Activated T-helper 9 cell treated with anti-CD3 and anti-CD28 coated beads, Interleukin-2, amount 50 U/mL, for 16 hours (primary cell): Measurements from ENCODE around the gene NSUN4.
"Not testable (repeated sequence)": the region's sequence is repeated elsewhere in the genome, so short reads cannot be mapped to it uniquely, and the experiment has no call there.

Source experiments
- DNase-seq: peaks from one replicate; pipeline ENCODE4 v3.0.0-alpha.2; 2020; ENCODE audit warnings: low read depth

The NSUN4 gene

DNA sequence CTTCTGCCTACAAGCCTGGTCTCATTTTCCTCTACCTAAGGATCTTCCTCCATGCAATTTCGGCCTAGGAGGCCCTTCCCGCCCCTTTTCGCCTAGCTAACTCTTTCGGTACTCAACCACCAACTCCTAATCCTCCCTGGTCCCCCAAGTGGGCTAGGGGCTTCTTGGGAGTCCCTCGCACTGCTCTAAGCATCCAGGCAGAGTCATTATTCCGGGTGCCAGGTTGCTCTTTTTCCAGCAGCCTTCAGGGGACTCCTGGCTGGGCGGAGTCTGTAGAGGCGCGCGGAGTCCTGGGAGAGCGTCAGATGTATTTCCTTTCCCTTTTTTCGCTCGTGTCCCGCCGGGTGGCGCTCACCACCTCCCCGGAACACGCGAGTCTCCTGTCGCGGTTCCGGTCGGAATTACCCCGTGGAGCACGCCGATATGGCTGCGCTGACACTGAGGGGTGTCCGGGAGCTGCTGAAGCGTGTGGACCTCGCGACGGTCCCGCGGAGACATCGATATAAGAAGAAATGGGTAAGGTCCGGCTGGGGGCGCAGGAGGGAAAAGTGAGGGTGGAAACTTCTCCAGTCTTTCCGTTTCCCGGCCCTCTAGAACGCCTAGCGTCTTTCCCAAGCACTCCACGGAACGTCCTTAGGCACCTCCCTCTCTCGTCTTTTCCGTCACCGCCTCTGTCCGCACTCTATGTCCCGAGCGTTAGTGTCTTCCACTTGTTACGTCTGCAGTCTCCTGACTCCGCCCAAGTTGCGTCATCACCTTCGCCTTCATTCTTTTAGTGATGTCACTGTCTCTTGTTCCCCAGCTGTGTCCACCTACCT, at the start of gene NSUN4:
TSS of gene NSUN4 (plus strand) at position 404 of the 818 bp plus-strand sequence. CDS start at position 424, 20 bp downstream.
- DNase-seq, result peak; percentile 76

DNA sequence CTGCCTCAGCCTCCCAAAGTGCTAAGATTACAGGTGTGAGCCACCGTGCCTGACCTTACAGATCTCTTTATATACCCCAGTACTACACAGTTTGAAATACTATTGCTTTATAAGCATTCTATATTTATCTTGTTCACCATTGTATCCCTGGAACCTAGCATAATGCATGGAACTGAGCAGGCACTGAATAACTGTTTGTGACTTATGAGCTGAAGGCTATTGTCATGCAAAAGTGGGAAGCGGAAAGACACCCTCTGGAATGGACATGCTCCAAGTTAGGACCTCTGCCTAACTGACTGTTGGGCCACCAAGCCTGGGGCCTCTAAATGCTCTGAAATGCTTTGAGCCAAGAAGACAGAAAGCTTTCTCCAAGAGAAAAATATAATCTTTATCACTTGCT, 45.3 kb upstream of the NSUN4 start:
- no peak for DNase-seq

- DNase-seq, result no peak
Observed at GRCh38 chr1:46298387-46298786, 42.2 kb upstream of the NSUN4 start.

DNA sequence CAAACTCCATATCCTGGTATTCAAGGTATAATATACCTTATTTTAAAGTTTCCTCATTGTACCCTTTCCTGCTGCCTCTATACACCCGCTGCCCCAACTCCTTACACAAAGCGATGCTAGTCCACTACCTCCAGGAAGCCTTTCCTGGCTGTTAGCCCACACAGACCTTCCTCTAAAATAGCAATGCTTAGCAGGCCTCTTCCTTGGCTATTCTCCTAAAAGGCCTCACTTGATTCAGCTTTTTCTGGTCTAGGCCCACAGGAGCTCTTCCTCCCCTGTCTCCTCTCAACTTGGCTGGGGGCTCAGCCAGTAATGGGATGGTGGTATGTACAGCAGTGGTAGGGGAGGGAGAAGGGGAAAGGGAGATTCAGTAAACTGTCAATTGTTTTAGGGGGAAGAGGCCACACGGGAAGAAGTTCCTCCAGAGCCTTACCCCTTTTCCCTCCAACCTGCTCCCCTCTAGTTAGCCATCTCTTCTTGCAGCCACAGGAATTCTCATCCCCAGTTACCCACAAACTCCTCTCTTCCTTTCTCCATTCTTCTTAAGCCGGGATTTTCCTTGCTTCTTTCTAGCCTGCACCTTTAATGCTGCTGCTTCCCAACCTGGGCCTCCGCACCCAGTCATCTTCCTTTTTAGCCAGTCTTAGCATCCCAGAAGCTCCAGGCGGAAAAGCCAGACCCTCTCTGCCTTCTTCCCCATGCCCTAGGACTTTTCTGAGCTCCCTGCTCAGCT, 39.8 kb upstream of the NSUN4 start:
- no peak for DNase-seq

DNA sequence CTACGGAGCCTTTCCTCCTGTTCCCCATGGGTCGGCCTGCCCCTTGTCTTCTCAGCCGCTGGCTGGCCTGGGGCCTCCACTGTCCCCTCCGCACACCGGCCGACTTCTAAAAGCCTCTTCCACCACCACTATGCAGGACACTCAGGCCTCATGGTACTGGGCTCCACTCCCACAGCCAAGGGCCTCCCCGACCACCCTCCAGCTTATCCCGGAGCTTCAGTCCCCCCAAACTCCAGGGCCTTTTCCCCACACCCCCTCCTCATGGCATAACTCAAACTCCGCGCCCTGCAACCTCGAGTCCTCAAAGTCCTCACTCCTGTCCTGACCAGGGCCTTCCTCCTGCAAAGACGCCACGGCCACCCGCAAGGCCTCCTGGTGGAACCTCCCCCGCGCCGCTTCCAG, 39.2 kb upstream of the NSUN4 start:
- no peak for DNase-seq

GRCh38 chr1:46301808-46302640, 38.6 kb upstream of the NSUN4 start:
- DNase-seq, result peak; percentile 36

- no peak for DNase-seq
Observed at GRCh38 chr1:46302641-46303037, 38.0 kb upstream of the NSUN4 start.

DNA sequence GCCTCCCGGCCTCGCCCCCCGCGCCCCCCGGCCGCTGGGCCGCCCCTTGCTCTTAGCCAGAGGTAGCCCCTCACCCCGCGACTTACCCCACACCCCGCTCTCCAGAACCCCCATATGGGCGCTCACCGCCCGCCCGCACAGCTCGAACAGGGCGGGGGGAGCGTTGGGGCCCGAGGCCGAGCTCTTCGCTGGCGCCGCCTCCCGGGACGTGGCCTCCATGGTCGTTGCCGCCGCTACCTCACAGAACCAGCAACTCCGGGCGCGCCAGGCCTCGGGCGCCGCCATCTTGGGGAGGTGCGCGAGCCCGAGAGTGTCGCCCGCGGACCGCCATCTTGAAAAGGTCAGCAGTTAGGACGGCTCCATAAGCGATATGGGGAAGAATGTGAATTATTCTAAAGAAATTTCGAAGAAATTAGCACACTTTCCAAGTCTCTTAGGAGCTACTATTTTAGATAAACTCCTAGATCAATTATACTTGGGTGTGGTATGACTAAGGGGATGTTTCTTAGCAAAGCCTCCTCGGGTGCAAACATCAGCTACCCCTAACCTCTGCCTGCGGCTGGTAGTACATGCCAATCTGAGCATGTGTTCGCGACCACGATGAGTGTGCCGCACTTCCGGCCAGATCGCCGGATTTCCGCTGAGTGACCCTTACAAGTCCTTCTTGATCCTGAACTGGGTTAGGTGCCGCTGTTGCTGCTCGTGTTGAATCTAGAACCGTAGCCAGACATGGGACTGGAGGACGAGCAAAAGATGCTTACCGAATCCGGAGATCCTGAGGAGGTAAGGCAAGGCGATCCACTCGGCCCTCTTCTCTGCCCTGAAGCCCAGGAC, 37.4 kb upstream of the NSUN4 start, which contains the start of the genes LRRC41 and UQCRH:
TSS of gene LRRC41 (minus strand) at position 579 of the 834 bp plus-strand sequence. CDS start at position 285, 294 bp downstream.
TSS of gene UQCRH (plus strand) at position 661 of the 834 bp plus-strand sequence. CDS start at position 730, 69 bp downstream.
- peak; percentile 91 for DNase-seq

DNA sequence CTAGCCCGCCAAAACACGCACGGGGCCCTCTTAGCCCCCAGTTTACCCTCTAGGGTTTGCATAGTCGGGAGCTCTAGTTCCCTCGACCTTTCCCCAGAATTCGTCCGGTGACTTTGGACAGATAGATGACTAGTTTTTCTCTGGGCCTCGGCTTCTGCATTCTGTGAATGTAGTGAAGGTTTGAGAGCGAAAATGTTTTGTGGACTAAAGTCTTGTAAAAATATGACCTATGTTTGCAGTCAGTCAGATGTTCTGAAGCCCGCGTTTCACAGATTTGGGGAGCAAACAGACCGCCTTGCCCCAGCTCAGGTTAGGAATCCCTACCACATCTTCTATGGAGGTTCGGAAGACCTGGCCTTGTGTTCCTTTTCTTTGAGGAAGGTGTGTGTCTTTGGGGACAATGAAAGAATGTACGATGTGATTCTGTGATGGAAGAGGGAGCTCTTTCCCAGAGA, 36.7 kb upstream of the NSUN4 start:
- no peak for DNase-seq

DNA sequence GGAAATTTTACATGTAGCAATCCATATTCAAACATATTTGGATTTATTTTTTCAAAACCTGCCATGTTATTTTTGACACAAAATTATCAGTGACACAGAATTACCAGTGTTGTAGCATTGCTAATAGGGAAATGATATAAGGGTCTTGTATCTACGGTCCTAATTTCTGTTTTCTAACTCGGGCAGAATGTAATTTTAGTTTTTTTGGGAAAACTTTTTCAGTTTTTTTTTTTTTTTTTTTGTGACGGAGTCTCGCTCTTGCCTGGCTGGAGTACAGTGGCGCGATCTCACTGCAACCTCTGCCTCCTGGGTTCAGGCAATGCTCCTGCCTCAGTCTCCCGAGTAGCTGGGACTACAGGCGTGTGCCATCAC, 34.5 kb upstream of the NSUN4 start:
- DNase-seq, result no peak

DNA sequence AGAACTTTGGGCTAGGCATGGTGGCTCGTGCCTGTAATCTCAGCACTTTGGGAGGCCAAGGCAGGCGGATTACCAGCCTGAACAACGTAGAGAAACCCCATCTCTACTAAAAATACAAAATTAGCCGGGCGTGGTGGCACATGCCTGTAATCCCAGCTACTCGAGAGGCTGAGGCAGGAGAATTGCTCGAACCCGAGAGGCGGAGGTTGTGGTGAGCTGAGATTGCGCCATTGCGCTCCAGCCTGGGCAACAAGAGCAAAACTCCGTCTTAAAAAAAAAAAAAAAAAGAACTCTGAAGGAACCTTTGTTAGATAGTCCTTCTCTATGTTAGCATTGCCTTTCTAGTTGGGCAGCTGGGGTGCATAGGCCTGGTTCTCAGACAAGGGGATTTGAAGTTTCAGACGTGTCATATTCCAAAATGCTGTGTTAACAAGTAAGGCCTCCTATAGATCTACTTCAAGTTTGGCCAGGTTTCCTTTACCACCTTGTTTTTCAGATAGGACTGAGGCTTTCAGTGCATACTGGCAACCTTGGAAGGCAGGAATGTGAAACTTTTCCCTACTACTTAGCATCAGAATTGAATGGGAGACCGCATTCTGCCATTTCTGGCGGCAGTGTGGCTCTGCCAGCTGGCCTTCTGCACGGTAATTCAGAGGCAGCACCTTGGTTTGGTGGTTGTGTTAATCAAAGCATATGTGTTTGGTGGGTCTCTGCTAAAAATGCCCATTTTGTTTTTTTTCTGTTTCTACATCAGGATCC, 31.0 kb upstream of the NSUN4 start:
- no peak for DNase-seq

- DNase-seq, result no peak
Observed at GRCh38 chr1:46310321-46310720, 30.3 kb upstream of the NSUN4 start.

- DNase-seq, result no peak
Observed at GRCh38 chr1:46315669-46316403, 24.8 kb upstream of the NSUN4 start.

- no peak for DNase-seq
Observed at GRCh38 chr1:46317323-46317722, 23.3 kb upstream of the NSUN4 start.

DNA sequence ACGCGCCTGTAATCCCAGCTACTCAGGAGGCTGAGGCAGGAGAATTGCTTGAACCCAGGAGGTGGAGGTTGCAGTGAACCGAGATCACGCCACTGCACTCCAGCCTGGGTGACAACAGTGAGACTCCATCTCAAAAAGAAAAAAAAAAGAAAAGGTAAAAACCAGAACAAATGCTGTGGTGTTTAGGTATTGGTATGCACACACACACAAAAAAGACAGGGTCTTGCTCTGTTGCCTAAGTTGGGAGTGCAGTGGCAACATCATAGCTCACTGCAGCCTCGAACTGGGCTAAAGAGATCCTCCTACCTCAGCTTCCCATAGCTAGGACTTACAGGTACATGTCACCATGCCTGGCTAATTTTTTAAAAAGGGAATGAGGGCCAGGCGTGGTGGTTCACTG, 21.3 kb upstream of the NSUN4 start:
- DNase-seq, result not testable (repeated sequence)

DNA sequence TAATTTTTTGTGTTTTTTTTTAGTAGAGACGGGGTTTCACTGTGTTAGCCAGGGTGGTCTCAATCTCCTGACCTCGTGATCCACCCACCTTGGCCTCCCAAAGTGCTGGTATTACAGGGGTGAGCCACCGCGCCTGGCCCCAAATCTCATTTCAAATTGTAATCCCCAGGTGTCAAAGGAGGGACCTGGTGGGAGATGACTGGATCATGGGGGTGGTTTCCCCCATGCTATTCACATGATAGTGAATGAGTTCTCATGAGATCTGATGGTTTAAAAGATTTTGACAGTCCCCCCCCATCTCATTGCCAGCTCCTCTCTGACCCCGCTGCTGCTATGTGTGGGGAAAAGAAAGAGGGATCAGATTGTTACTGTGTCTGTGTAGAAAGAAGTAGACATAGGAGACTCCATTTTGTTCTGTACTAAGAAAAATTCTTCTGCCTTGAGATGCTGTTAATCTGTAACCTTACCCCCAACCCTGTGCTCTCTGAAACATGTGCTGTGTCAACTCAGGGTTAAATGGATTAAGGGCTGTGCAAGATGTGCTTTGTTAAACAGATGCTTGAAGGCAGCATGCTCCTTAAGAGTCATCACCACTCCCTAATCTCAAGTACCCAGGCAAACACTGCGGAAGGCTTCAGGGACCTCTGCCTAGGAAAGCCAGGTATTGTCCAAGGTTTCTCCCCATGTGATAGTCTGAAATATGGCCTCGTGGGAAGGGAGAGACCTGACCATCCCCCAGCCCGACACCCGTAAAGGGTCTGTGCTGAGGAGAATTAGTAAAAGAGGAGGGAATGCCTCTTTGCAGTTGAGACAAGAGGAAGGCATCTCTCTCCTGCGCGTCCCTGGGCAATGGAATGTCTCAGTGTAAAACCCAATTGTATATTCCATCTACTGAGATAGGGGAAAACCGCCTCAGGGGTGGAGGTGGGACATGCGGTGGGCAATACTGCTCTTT, 20.4 kb upstream of the NSUN4 start:
- DNase-seq, result not testable (repeated sequence)

DNA sequence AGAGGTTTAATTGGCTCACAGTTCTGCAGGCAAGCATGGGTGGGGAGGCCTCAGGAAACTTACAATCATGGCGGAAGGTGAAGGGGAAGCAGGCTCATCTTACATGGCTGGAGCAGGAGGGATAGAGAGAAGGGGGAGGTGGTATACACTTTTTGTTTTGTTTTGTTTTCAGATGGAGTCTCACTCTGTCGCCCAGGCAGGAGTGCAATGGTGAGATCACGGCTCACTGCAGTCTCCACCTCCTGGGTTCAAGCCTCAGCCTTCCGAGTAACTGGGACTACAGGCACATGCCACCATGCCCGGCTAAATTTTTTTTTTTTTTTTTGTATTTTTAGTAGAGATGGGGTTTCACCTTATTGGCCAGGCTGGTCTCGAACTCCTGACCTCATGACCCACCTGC, 18.4 kb upstream of the NSUN4 start:
- not testable (repeated sequence) for DNase-seq

DNA sequence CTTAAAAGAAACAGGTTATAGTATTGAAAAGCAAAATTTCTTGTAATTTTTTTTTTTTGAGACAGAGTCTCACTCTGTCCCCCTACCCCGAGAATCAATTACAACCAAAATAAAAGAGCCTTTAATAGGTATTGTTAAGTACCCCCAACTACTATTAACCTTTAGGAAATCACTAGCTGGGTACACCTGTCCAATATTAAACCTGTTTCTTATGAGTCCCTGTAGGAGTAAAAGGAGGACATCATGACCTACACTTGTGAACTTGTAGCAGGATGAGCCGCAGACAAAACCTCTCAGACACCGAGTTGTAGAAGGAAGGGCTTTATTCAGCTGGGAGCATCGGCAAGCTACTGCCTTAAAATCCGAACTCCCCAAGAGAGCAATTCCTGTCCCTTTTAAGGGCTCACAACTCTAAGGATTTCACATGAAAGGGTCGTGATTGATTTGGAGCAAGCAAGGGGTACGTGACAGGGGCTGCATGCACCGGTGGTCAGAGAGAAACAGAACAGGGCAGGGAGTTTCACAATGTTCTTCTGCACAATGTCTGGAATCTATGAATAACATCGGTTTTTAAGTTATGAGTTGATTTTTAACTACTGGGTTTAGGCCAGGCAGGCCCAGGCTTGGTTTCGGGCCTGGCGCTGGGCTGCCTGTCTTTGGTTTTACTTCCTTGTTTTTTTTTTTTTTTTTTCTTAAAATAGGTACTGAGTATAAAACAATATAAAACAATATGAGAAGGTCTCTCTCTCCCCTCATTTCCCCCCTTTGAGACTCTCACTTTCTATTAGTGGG, 15.1 kb upstream of the NSUN4 start:
- DNase-seq, result not testable (repeated sequence)
